GM12872 (cell line): ENCODE results near the gene ITPKB.
A peak's percentile ranks its signal among the peaks of the same experiment; 100 is the strongest.

Experiments used
- CTCF ChIP-seq: IDR thresholded peaks from 3 replicates; pipeline ENCODE4 v1.5.1; 2011; ENCODE audit warnings: low read depth, mild to moderate bottlenecking, low read length, moderate library complexity; ENCODE audit not compliant: insufficient read depth

ITPKB gene

GRCh38 chr1:226646870-226647449 is 92.1 kb downstream of the ITPKB start:
- TF ChIP-seq CTCF = no peak

GRCh38 chr1:226646026-226646869 is 92.8 kb downstream of the ITPKB start:
- TF ChIP-seq CTCF = no peak

GRCh38 chr1:226645279-226645976 is 93.7 kb downstream of the ITPKB start:
- TF ChIP-seq CTCF = no peak

- no peak for TF ChIP-seq CTCF
These were observed 94.4 kb downstream of the ITPKB start for GRCh38 chr1:226644541-226645176.

- peak; percentile 37; the same call in 1 of the 3 replicates for TF ChIP-seq CTCF
These were observed 95.2 kb downstream of the ITPKB start for GRCh38 chr1:226643611-226644540.

- no peak for TF ChIP-seq CTCF
These were observed 95.9 kb downstream of the ITPKB start for GRCh38 chr1:226643177-226643576.
